NOMO-1 treated with DMSO at 0.1 percent for 48 hours (cell line): ENCODE data around the gene ZRANB3.
"Not testable (repeated sequence)": the region's sequence is repeated elsewhere in the genome, so short reads cannot be mapped to it uniquely, and the experiment has no call there.

Experiments used
- DNase-seq: peaks from one replicate; lab custom pipeline; 2025; ENCODE audit not compliant: unreplicated experiment; lab: John Stamatoyannopoulos, UW

ZRANB3 gene

GRCh38 chr2:135093193-135093592 is 437.8 kb downstream of the ZRANB3 start:
- no peak for DNase-seq

- no peak for DNase-seq
These were observed 439.3 kb downstream of the ZRANB3 start for GRCh38 chr2:135091681-135092080.

GRCh38 chr2:135089597-135089996 is 441.4 kb downstream of the ZRANB3 start:
- not testable (repeated sequence) for DNase-seq
